Astrocyte of the hippocampus (primary cell): ENCODE data around the gene RNF222.
"Not testable (repeated sequence)": the region's sequence is repeated elsewhere in the genome, so short reads cannot be mapped to it uniquely, and the experiment has no call there.

ENCODE experiments used
- DNase-seq: peaks from one replicate; pipeline ENCODE4 v3.0.0; 2011; ENCODE audit warnings: low read depth, low spot score

Gene RNF222

GRCh38 chr17:8412089-8412488, 14.5 kb upstream of the RNF222 start:
- no peak for DNase-seq

- no peak for DNase-seq
Observed at GRCh38 chr17:8410883-8411238, 13.2 kb upstream of the RNF222 start.

DNA sequence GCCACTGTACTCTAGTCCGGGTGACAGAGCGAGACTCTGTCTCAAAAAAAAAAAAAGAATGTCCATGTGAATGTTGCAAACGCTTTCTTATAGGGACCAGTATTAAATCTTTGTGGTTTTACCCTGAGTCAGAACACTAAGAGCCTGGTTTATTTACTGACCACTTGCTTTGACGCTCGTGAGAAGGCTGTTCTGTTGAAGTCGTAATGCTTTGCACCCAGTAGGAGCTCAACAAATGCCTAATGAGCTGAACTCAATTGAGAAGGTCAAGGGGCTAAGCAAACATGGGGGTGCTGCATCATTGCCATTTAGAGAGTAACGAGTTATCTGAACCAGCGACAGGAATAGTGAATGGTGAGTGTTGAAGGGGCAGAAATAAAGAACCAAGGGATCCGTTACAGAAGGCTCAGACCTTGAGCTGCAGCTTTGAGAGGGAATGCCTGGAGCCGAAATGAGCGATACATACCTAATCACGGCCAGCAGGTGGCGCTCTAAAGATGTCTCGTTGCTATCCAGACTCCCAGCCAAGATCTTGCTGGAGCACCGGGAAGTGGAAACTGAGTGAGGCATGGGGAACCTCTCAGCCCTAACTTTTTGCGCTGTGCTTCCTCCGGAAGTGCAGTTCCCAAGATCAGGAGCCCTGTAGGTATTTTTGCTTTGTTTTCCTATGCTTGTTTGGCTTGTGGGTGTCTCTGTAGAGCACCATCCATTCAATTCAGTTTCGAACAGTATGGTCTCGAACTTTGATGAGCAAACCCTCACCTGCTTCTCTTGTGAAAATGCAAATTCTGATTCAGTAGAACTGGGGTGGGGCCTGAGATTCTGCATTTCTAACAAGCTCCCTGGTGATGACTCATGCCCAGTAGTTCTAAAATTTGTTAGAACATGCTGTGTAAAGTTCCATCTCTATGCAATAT, 12.6 kb upstream of the RNF222 start:
- peak; percentile 93 for DNase-seq

DNA sequence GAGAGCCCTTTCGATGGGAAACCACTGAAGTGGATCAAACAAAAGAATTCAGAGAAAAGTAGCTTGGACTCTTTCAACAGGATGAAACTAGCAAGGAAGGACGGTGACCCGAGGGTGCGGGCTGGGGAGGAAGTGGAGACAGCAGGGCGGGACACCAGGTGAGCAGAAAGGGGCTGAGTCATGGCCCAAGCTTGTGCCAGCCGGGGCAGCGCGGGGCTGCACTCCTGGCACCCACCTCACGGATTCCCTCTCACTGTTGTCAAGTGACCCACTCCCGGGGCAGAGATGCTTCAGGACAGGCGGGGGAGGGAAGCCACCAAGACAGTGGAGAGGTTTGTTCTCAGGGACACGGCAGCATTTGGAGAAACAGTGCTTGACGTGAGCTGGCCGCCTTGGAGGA, 10.7 kb upstream of the RNF222 start:
- no peak for DNase-seq

- no peak for DNase-seq
Observed at GRCh38 chr17:8406174-8406573, 8.5 kb upstream of the RNF222 start.

GRCh38 chr17:8405499-8406016, 7.9 kb upstream of the RNF222 start:
- no peak for DNase-seq

- no peak for DNase-seq
Observed at GRCh38 chr17:8402921-8403536, 5.4 kb upstream of the RNF222 start.

GRCh38 chr17:8401107-8401506, 3.5 kb upstream of the RNF222 start:
- DNase-seq = no peak

- no peak for DNase-seq
Observed at GRCh38 chr17:8398980-8399379, 1.4 kb upstream of the RNF222 start.

DNA sequence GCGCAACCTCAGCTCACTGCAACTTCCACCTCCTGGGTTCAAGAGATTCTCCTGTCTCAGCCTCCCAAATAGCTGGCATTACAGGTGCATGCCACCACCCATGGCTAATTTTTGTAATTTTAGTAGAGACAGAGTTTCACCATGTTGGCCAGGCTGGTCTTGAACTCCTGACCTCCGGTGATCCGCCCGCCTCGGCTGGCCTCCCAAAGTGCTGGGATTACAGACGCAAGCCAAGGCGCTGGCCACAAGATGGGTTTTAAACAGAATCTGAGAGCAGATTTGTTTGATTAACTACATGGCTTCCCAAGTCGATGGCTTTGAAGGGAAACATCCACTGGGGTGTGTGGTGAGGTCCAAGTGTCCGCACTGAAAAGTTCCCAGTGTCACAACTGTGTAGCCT, 3.1 kb downstream of the RNF222 start:
- not testable (repeated sequence) for DNase-seq

DNA sequence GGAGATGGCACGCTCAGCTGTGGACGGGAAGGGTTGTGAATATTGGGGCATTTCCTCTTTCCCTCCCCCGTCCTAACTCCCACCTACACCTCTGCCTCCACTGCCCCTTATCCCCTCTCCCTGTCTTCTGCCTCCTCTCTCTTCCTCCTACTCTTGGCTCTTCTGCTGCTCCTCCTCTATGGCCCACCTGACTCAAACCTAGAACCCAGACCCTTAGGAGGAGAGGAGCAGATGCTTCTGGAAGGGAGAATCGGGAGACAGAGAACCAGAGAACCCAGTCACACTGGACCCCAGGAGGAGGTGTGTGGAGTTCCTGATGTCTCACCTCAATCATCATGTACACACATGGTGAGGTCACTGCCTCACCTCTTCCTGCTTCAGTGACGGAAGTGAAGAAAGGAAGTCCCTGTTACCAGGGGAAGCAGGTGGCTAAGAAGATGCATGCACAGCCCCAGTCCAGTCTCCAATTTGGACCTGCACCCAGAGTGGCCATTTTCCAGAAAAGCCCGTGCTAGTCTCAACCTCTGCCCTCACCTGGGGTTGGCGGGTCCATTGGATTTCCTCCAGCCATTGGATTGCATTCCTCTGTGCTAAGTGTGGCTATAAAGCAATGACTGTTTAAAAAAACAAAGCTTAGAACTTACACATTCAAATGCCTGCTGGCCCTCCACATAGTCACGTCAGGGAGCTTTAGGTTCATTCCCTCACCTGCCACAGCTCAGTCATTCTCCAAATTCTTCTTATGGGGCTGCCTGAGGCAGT, 4.0 kb downstream of the RNF222 start:
- peak; percentile 28 for DNase-seq

- DNase-seq = no peak
Observed at GRCh38 chr17:8392674-8393469, 4.8 kb downstream of the RNF222 start.

GRCh38 chr17:8392274-8392673, 5.4 kb downstream of the RNF222 start:
- DNase-seq = no peak

GRCh38 chr17:8391711-8392110, 5.9 kb downstream of the RNF222 start:
- DNase-seq = no peak

DNA sequence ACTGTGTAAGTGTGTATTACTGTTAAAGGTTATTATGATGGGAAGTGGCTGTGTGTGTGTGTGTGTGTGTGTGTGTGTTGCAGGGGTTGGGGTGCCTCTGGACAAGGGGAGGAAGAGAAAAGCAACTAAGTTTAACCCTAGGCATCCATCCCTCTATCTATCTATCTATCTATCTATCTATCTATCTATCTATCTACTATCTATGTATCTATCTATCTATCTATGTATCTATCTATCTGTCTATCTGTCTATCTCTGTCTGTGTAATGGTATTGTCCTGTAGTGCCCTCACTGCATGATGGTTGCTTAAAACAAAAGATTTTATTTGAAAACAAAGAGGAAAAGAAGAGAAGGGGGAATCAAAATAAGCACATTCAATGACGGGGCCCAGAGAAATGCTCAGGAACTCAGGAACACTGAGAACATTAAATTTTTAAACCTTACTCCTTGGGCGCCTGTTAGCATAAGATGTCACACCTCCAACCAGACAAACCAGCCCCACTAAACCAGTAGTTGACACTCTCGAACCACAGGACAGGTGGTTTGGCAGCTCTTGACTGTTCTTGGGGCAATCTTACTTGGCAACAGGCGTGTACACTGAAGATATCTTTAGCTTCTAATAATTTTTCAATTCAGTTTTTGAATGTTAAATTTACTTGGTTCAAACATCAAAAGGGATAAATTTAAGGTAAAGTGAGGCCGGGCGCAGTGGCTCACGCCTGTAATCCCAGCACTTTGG, 9.5 kb downstream of the RNF222 start:
- no peak for DNase-seq

- DNase-seq = no peak
Observed at GRCh38 chr17:8386841-8387240, 10.8 kb downstream of the RNF222 start.

DNA sequence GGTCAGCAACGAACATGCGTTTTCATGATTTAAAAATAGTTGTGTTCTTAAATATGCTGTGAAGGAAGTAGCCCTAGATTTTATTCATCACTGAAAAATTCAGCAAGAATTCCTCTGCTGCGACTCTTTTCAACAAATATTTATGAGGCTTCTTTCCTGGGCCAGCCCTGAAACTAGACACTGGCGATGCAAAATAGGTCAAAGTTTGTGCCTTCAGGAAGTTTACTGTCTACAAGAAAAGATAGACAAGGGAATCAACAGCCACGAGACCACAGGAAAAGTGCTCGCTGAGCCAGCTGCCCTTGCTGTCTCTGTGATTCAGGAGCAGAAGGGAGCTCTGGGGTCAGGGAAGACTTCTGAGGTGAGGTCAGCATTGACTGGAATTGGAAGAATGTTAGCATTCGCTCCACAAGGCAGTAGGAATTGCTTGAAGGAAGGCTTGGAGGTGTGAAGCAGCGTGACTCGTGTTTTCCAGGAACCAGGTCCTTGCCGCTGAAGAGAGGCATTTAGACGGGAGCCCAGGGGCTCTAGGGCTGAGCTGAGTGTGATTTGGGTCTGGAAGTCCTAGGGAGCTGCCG, 12.7 kb downstream of the RNF222 start:
- peak; percentile 90 for DNase-seq

GRCh38 chr17:8383143-8383822, 14.3 kb downstream of the RNF222 start, which contains the start of gene RPL26:
RPL26 (minus strand) TSS chr17:8383193; CDS start chr17:8382310, 883 bp downstream.
- peak; percentile 98 for DNase-seq

- no peak for DNase-seq
Observed at GRCh38 chr17:8382880-8383142, 14.8 kb downstream of the RNF222 start.
